Measurements from ENCODE around the gene PTBP3. TPM values are rescaled to one million over a fixed set of nuclear protein-coding genes. Genes with fewer than 3 reads are reported as not detected.
"Not testable (repeated sequence)": the region's sequence is repeated elsewhere in the genome, so short reads cannot be mapped to it uniquely, and the experiment has no call there.

Gene PTBP3
- total RNA-seq, 1 donor from 2014 or later: 42.5 TPM

GRCh38 chr9:112193572-112194288 lies 139.7 kb downstream of the PTBP3 start:
- no peak for TF ChIP-seq CTCF (conservative IDR thresholded peaks at IDR 0.05)
- H3K4me3 Mint-ChIP-seq: no peak overlapping the region
- no peaks in the 10 kb centered on the region for H3K4me1 Mint-ChIP-seq
- peaks cover 4% of the 10 kb centered on the region for H3K36me3 Mint-ChIP-seq (ENCODE audit: low read depth)
- H3K27me3 Mint-ChIP-seq (ENCODE audit: low read depth): no peaks in the 10 kb centered on the region
- no peaks in the 10 kb centered on the region for H3K9me3 Mint-ChIP-seq
- no peak overlapping the region for H3K27ac Mint-ChIP-seq (ENCODE audit: unreplicated experiment)
- no peak for DNase-seq (ENCODE audit: low read depth, low spot score)

- H3K9me3 Mint-ChIP-seq; DNase-seq (ENCODE audit: low read depth, low spot score); H3K4me1 Mint-ChIP-seq; H3K27ac Mint-ChIP-seq (ENCODE audit: unreplicated experiment); H3K36me3 Mint-ChIP-seq (ENCODE audit: low read depth); H3K27me3 Mint-ChIP-seq (ENCODE audit: low read depth); H3K4me3 Mint-ChIP-seq: not testable (repeated sequence)
Observed at GRCh38 chr9:112190320-112190719, 143.1 kb downstream of the PTBP3 start.

- H3K27ac Mint-ChIP-seq (ENCODE audit: unreplicated experiment): no peak overlapping the region
- no peak for TF ChIP-seq CTCF (conservative IDR thresholded peaks at IDR 0.05)
- no peaks in the 10 kb centered on the region for H3K27me3 Mint-ChIP-seq (ENCODE audit: low read depth)
- no peaks in the 10 kb centered on the region for H3K9me3 Mint-ChIP-seq
- H3K4me1 Mint-ChIP-seq: no peaks in the 10 kb centered on the region
- DNase-seq (ENCODE audit: low read depth, low spot score): no peak
- no peaks in the 10 kb centered on the region for H3K36me3 Mint-ChIP-seq (ENCODE audit: low read depth)
- no peak overlapping the region for H3K4me3 Mint-ChIP-seq
Observed at GRCh38 chr9:112188884-112189283, 144.5 kb downstream of the PTBP3 start.

- H3K4me3 Mint-ChIP-seq: no peak overlapping the region
- H3K36me3 Mint-ChIP-seq (ENCODE audit: low read depth): no peaks in the 10 kb centered on the region
- H3K27me3 Mint-ChIP-seq (ENCODE audit: low read depth): no peaks in the 10 kb centered on the region
- H3K9me3 Mint-ChIP-seq: peaks cover 2% of the 10 kb centered on the region
- H3K4me1 Mint-ChIP-seq: no peaks in the 10 kb centered on the region
- TF ChIP-seq CTCF (conservative IDR thresholded peaks at IDR 0.05): no peak
- no peak overlapping the region for H3K27ac Mint-ChIP-seq (ENCODE audit: unreplicated experiment)
- no peak for DNase-seq (ENCODE audit: low read depth, low spot score)
Observed at GRCh38 chr9:112187404-112187803, 146.0 kb downstream of the PTBP3 start.

- TF ChIP-seq CTCF (conservative IDR thresholded peaks at IDR 0.05): no peak
- H3K36me3 Mint-ChIP-seq (ENCODE audit: low read depth): no peaks in the 10 kb centered on the region
- no peak overlapping the region for H3K27ac Mint-ChIP-seq (ENCODE audit: unreplicated experiment)
- no peaks in the 10 kb centered on the region for H3K27me3 Mint-ChIP-seq (ENCODE audit: low read depth)
- H3K4me1 Mint-ChIP-seq: no peaks in the 10 kb centered on the region
- H3K4me3 Mint-ChIP-seq: no peak overlapping the region
- no peak for DNase-seq (ENCODE audit: low read depth, low spot score)
- peaks cover 4% of the 10 kb centered on the region for H3K9me3 Mint-ChIP-seq
Observed at GRCh38 chr9:112186695-112187094, 146.7 kb downstream of the PTBP3 start.

GRCh38 chr9:112184946-112185345 lies 148.5 kb downstream of the PTBP3 start:
- Mint-ChIP-seq H3K9me3 (peaks cover 4% of the 10 kb centered on the region), H3K27ac (ENCODE audit: unreplicated experiment) (no peak overlapping the region), H3K27me3 (ENCODE audit: low read depth) (peaks cover 3% of the 10 kb centered on the region), H3K4me3 (no peak overlapping the region), H3K4me1 (no peaks in the 10 kb centered on the region), H3K36me3 (ENCODE audit: low read depth) (no peaks in the 10 kb centered on the region)
- no peak for TF ChIP-seq CTCF (conservative IDR thresholded peaks at IDR 0.05)
- no peak for DNase-seq (ENCODE audit: low read depth, low spot score)

Measured in neural crest cell (in vitro differentiated cells).